Hepatocyte (in vitro differentiated cells): ENCODE results near the gene STAB2. TPM values are rescaled to one million over a fixed set of nuclear protein-coding genes. Genes with fewer than 3 reads are reported as not detected.

Experiments used
- DNase-seq: peaks from one replicate; pipeline ENCODE4 v3.0.0-alpha.2; 2016; ENCODE audit warnings: low spot score
- H2AFZ ChIP-seq: fragments of 200-600 bp; sonication (generic); 2 replicates; pipeline ENCODE4 v1.6.0; 2016; ENCODE audit warnings: antibody characterized with exemption, mild to moderate bottlenecking
- H3K27ac ChIP-seq: fragments of 200-600 bp; sonication (generic); 2 replicates; pipeline ENCODE4 v1.5.1; 2016; ENCODE audit warnings: mild to moderate bottlenecking
- H3K27me3 ChIP-seq: fragments of 200-600 bp; sonication (generic); 2 replicates; pipeline ENCODE4 v1.6.1; 2016
- H3K36me3 ChIP-seq: fragments of 200-600 bp; sonication (generic); replicated peaks from 2 replicates; pipeline ENCODE4 v1.5.1; 2016; ENCODE audit warnings: low read depth; ENCODE audit not compliant: insufficient read depth
- H3K4me1 ChIP-seq: fragments of 200-600 bp; sonication (generic); 2 replicates; pipeline ENCODE4 v1.5.1; 2016; ENCODE audit warnings: mild to moderate bottlenecking, moderate library complexity; ENCODE audit not compliant: insufficient read depth
- H3K4me2 ChIP-seq: fragments of 200-600 bp; sonication (generic); 2 replicates; pipeline ENCODE4 v1.6.0; 2016
- H3K4me3 ChIP-seq: fragments of 200-600 bp; sonication (generic); 2 replicates; pipeline ENCODE4 v1.5.1; 2016; ENCODE audit warnings: mild to moderate bottlenecking
- H3K79me2 ChIP-seq: fragments of 200-600 bp; sonication (generic); 2 replicates; pipeline ENCODE4 v1.6.0; 2017; ENCODE audit warnings: mild to moderate bottlenecking
- H3K9me2 ChIP-seq: fragments of 200-600 bp; sonication (generic); replicated peaks from 2 replicates; pipeline ENCODE4 v1.6.0; 2017; ENCODE audit warnings: mild to moderate bottlenecking; ENCODE audit not compliant: insufficient read depth
- H3K9me3 ChIP-seq: fragments of 200-600 bp; sonication (generic); 2 replicates; pipeline ENCODE4 v1.5.1; 2016; ENCODE audit warnings: low read depth, mild to moderate bottlenecking
- H4K20me1 ChIP-seq: fragments of 200-600 bp; sonication (generic); 2 replicates; pipeline ENCODE4 v1.6.0; 2016; ENCODE audit warnings: mild to moderate bottlenecking; ENCODE audit not compliant: insufficient read depth, poor library complexity, severe bottlenecking
- EZH2 ChIP-seq: fragments of 200-600 bp; sonication (generic); IDR thresholded peaks from 2 replicates; pipeline ENCODE4 v1.6.1; 2016; ENCODE audit warnings: antibody characterized with exemption, mild to moderate bottlenecking, borderline replicate concordance
- EZH2phosphoT487 ChIP-seq: fragments of 200-600 bp; sonication (generic); IDR thresholded peaks from one replicate; pipeline ENCODE4 v1.6.1; 2018; ENCODE audit warnings: antibody characterized with exemption, mild to moderate bottlenecking, low read depth, moderate library complexity; ENCODE audit not compliant: unreplicated experiment, severe bottlenecking
- WGBS: methylation state at CpG from one replicate; pipeline ENCODE4 v1.1.6; 2016; ENCODE audit warnings: low lambda C conversion rate; ENCODE audit errors: missing lambda C conversion rate; 5-methylcytosine and 5-hydroxymethylcytosine counted together
- polyA plus RNA-seq: library from polyadenylated mRNA; unstranded; fragments of >200 nt; fragmentation: Nextera tagmentation; extraction: Ambion mirVana; gene quantifications from 2 replicates; pipeline ENCODE4 v1.2.1, GENCODE V29; 2016
- total RNA-seq: library from RNA; depleted of rRNA; stranded (reverse); fragments of >200 nt; gene quantifications from 2 replicates; pipeline ENCODE4 v1.2.3, GENCODE V29; 2014
- TF ChIP-seq, protein P1 (sequence below): fragments of 200-600 bp; sonication (generic); IDR thresholded peaks from 2 replicates; pipeline ENCODE4 v1.5.1; 2016; ENCODE audit warnings: antibody characterized with exemption, mild to moderate bottlenecking; ENCODE audit not compliant: poor library complexity

Gene STAB2
- total and polyA plus RNA-seq, 2 experiments from 2014 or later = not detected

DNA sequence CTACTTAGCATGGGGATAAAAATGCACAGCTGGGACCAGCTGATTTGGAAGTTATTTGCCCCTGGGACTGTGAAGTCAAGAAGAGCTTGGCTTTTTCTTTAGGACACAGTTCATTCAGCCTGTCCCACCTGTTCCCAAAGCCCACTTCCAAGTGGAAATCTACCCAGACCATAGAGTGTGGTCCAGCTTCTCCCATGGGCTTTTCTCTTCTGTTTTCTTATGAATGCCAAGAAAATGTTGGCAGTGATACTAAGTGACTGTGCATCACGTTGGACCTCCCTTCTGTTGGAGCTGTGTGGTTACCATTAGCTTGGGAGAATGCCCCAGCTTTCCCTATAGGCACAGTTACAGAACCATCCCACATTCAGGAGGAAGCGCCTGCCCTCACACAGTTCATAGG is 164.5 kb downstream of the STAB2 start:
- 74% methylated on average over 2 of the region's 2 CpGs for WGBS
- no peaks in the 10 kb centered on the region for H4K20me1 ChIP-seq
- H3K9me3 ChIP-seq = no peaks in the 10 kb centered on the region
- H3K36me3 ChIP-seq = no peaks in the 10 kb centered on the region
- H2AFZ ChIP-seq = no peak overlapping the region
- H3K4me3 ChIP-seq = no peak overlapping the region
- no peaks in the 10 kb centered on the region for H3K27me3 ChIP-seq
- no peak for DNase-seq
- H3K9me2 ChIP-seq = no peaks in the 10 kb centered on the region
- no peak overlapping the region for H3K4me2 ChIP-seq
- TF ChIP-seq EZH2 (no peak), EZH2phosphoT487 (no peak)
- TF ChIP-seq, protein P1, sequence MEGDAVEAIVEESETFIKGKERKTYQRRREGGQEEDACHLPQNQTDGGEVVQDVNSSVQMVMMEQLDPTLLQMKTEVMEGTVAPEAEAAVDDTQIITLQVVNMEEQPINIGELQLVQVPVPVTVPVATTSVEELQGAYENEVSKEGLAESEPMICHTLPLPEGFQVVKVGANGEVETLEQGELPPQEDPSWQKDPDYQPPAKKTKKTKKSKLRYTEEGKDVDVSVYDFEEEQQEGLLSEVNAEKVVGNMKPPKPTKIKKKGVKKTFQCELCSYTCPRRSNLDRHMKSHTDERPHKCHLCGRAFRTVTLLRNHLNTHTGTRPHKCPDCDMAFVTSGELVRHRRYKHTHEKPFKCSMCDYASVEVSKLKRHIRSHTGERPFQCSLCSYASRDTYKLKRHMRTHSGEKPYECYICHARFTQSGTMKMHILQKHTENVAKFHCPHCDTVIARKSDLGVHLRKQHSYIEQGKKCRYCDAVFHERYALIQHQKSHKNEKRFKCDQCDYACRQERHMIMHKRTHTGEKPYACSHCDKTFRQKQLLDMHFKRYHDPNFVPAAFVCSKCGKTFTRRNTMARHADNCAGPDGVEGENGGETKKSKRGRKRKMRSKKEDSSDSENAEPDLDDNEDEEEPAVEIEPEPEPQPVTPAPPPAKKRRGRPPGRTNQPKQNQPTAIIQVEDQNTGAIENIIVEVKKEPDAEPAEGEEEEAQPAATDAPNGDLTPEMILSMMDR = no peak
- H3K4me1 ChIP-seq = no peaks in the 10 kb centered on the region
- H3K79me2 ChIP-seq = no peaks in the 10 kb centered on the region
- H3K27ac ChIP-seq = no peak overlapping the region

DNA sequence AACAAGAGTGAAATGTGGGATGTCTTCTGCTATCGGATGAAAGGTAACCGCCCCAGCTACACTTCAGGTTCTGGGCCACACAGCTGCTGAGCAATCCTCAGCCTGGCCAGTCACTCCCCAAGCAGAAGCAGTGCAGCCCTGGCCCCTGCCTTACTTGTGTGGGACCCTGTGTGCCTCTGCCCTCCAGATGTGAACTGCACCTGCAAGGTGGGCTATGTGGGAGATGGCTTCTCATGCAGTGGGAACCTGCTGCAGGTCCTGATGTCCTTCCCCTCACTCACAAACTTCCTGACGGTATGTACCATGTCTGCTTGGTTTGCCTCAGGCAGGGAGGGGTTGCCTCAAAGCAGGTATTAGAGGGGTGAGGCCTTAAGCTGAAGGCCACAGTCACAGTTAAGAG is 168.4 kb downstream of the STAB2 start:
- Histone ChIP-seq H3K27me3 (no peaks in the 10 kb centered on the region), H2AFZ (no peak overlapping the region), H3K27ac (no peak overlapping the region), H3K79me2 (no peaks in the 10 kb centered on the region), H3K4me3 (no peak overlapping the region), H3K9me3 (no peaks in the 10 kb centered on the region), H3K9me2 (no peaks in the 10 kb centered on the region), H3K36me3 (no peaks in the 10 kb centered on the region), H3K4me1 (no peaks in the 10 kb centered on the region), H3K4me2 (no peak overlapping the region), H4K20me1 (no peaks in the 10 kb centered on the region)
- DNase-seq = no peak
- WGBS = 62% methylated on average over 3 of the region's 3 CpGs
- no peak for TF ChIP-seq EZH2phosphoT487
- TF ChIP-seq, protein P1 = no peak
- TF ChIP-seq EZH2 = no peak

DNA sequence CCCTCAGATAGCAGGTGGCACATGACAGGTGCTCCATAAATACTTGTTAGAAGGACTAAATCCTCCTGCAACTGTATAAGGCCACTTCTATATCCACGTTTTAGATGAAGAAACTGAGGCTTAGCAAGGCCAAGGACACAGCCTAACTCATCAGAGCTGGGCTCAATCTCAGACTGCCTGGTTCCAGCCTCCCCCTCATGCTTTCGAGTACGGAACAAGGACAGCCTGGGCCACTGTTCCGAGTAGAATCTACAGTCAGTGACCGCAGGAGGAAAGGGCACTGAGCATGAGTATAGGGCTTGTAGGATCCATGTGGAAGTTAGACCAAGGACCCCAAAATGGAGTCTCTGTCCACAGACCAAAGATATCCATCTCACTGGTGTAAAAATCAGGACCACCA is 169.4 kb downstream of the STAB2 start:
- no peaks in the 10 kb centered on the region for H3K79me2 ChIP-seq
- no peak overlapping the region for H3K27ac ChIP-seq
- no peak overlapping the region for H3K4me2 ChIP-seq
- no peaks in the 10 kb centered on the region for H3K27me3 ChIP-seq
- no peaks in the 10 kb centered on the region for H3K9me2 ChIP-seq
- TF ChIP-seq EZH2phosphoT487 (no peak), EZH2 (no peak)
- TF ChIP-seq, protein P1 = no peak
- WGBS = 93% methylated on average over 5 of the region's 5 CpGs
- no peaks in the 10 kb centered on the region for H3K36me3 ChIP-seq
- no peak overlapping the region for H3K4me3 ChIP-seq
- H4K20me1 ChIP-seq = no peaks in the 10 kb centered on the region
- DNase-seq = no peak
- H3K4me1 ChIP-seq = no peaks in the 10 kb centered on the region
- no peaks in the 10 kb centered on the region for H3K9me3 ChIP-seq
- no peak overlapping the region for H2AFZ ChIP-seq

DNA sequence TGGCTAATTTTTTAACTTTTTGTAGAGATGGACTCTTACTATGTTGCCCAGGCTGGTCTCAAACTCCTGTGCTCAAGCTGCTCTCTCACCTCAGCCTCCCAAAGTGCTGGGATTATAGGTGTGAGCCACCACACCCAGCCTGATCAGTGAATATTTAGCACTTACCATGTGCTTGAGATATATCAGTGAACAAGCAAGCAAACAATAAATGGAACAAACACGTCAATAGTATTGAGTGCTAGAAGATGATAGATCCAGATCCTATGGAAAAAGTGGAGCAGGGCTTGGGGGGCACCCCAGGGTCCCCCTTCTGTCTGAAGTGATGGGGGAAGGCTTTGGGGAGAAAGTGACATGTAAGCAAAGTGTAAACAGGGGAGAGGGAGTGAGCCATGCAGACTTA is 170.2 kb downstream of the STAB2 start:
- H3K27ac ChIP-seq = no peak overlapping the region
- DNase-seq = no peak
- H3K9me2 ChIP-seq = no peaks in the 10 kb centered on the region
- no peaks in the 10 kb centered on the region for H4K20me1 ChIP-seq
- no peaks in the 10 kb centered on the region for H3K27me3 ChIP-seq
- no peak overlapping the region for H3K4me2 ChIP-seq
- no peak overlapping the region for H3K4me3 ChIP-seq
- 93% methylated on average over 1 of the region's 1 CpG for WGBS
- no peaks in the 10 kb centered on the region for H3K36me3 ChIP-seq
- H3K4me1 ChIP-seq = no peaks in the 10 kb centered on the region
- H2AFZ ChIP-seq = no peak overlapping the region
- H3K9me3 ChIP-seq = no peaks in the 10 kb centered on the region
- no peaks in the 10 kb centered on the region for H3K79me2 ChIP-seq
- TF ChIP-seq EZH2phosphoT487 (no peak), EZH2 (no peak)
- TF ChIP-seq, protein P1 = no peak
